ENCODE measurements around the gene BGN.

DNA sequence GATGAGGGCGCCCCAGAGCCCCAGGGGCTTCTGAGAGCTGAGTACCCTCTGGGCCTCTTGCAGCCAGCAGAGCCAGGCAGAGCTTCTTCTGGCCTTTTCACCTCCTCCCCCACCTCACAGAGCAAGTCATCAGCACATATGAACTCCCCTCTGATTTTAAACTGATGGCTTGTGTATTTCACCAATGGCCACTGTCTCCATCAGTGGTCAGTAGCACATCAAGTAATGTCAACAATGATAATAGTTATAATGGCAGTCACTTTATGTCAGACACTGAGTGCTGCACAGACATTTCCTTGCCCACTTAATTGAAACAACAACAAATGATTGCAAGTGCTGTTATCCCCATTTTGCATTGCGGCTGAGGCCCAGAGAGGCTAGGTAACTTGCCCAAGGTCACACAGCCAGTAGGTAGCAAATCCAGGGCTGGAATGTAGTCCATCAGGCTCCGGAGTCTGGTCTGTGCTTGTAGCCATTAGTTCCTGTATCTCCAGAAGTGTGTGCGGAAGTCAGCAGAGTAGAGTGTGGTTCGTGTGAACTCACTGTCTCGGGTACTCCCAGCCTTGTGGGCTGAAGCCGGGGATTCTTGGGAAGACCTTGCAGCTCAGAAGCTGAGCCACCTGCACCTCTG, 25.6 kb downstream of the BGN start:
- TF ChIP-seq, protein P1, sequence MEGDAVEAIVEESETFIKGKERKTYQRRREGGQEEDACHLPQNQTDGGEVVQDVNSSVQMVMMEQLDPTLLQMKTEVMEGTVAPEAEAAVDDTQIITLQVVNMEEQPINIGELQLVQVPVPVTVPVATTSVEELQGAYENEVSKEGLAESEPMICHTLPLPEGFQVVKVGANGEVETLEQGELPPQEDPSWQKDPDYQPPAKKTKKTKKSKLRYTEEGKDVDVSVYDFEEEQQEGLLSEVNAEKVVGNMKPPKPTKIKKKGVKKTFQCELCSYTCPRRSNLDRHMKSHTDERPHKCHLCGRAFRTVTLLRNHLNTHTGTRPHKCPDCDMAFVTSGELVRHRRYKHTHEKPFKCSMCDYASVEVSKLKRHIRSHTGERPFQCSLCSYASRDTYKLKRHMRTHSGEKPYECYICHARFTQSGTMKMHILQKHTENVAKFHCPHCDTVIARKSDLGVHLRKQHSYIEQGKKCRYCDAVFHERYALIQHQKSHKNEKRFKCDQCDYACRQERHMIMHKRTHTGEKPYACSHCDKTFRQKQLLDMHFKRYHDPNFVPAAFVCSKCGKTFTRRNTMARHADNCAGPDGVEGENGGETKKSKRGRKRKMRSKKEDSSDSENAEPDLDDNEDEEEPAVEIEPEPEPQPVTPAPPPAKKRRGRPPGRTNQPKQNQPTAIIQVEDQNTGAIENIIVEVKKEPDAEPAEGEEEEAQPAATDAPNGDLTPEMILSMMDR (IDR thresholded peaks at IDR 0.05), result no peak
- no peak for TF ChIP-seq ZFX (IDR thresholded peaks at IDR 0.05; ENCODE audit: borderline replicate concordance)
